GM12801 (cell line): ENCODE results near the gene DNAAF5.

Source experiments
- CTCF ChIP-seq: IDR thresholded peaks from one replicate; pipeline ENCODE4 v1.5.1; 2011; ENCODE audit warnings: control low read depth; ENCODE audit not compliant: insufficient read length; ENCODE audit errors: extremely low read depth

DNAAF5 gene

GRCh38 chr7:816751-817671 lies 90.5 kb downstream of the DNAAF5 start:
- TF ChIP-seq CTCF, result no peak

GRCh38 chr7:818031-818699 lies 91.7 kb downstream of the DNAAF5 start:
- TF ChIP-seq CTCF, result no peak

GRCh38 chr7:820341-820740 lies 93.8 kb downstream of the DNAAF5 start:
- no peak for TF ChIP-seq CTCF

- TF ChIP-seq CTCF, result no peak
Measured at GRCh38 chr7:821688-822087, 95.2 kb downstream of the DNAAF5 start.

- TF ChIP-seq CTCF, result no peak
Measured at GRCh38 chr7:822692-823276, 96.3 kb downstream of the DNAAF5 start.

- TF ChIP-seq CTCF, result no peak
Measured at GRCh38 chr7:823649-824048, 97.2 kb downstream of the DNAAF5 start.

GRCh38 chr7:824081-824480 lies 97.6 kb downstream of the DNAAF5 start:
- no peak for TF ChIP-seq CTCF
